DOHH2 (cell line): ENCODE data around the gene KCNG2.

Source experiments
- H3F3A ChIP-seq: fragments of 200-600 bp; sonication (generic), shearing (Covaris generic); 2 replicates; pipeline ENCODE4 v1.6.0; 2016; ENCODE audit warnings: antibody characterized with exemption, mild to moderate bottlenecking; ENCODE audit not compliant: control insufficient read depth, insufficient read depth
- H3K27ac ChIP-seq: fragments of 200-600 bp; sonication (generic); 2 replicates; pipeline ENCODE4 v1.5.1; 2014; ENCODE audit warnings: low read depth, mild to moderate bottlenecking, low read length, moderate library complexity
- H3K27me3 ChIP-seq: fragments of 200-600 bp; sonication (generic); 2 replicates; pipeline ENCODE4 v1.6.1; 2014; ENCODE audit warnings: mild to moderate bottlenecking, low read length, mixed read lengths; ENCODE audit not compliant: control insufficient read depth
- H3K36me3 ChIP-seq: fragments of 200-600 bp; sonication (generic); 2 replicates; pipeline ENCODE4 v1.6.1; 2014; ENCODE audit warnings: mild to moderate bottlenecking, low read length, moderate library complexity, mixed read lengths; ENCODE audit not compliant: control insufficient read depth
- H3K4me1 ChIP-seq: fragments of 200-600 bp; sonication (generic); 2 replicates; pipeline ENCODE4 v1.6.1; 2014; ENCODE audit warnings: mild to moderate bottlenecking, low read length, mixed read lengths; ENCODE audit not compliant: control insufficient read depth
- H3K4me2 ChIP-seq: fragments of 200-600 bp; sonication (generic); 2 replicates; pipeline ENCODE4 v1.6.0; 2014; ENCODE audit warnings: mild to moderate bottlenecking, low read length, moderate library complexity
- H3K4me3 ChIP-seq: fragments of 200-600 bp; sonication (generic); 2 replicates; pipeline ENCODE4 v1.5.1; 2014; ENCODE audit warnings: mild to moderate bottlenecking, low read length, mixed read lengths
- H3K79me2 ChIP-seq: fragments of 200-600 bp; sonication (generic); 2 replicates; pipeline ENCODE4 v1.6.1; 2014; ENCODE audit warnings: mild to moderate bottlenecking, low read length, mixed read lengths; ENCODE audit not compliant: control insufficient read depth
- H3K9me2 ChIP-seq: fragments of 200-600 bp; sonication (generic); replicated peaks from 2 replicates; pipeline ENCODE4 v1.6.1; 2014; ENCODE audit warnings: mild to moderate bottlenecking, low read length, mixed read lengths; ENCODE audit not compliant: control insufficient read depth
- H3K9me3 ChIP-seq: fragments of 200-600 bp; sonication (generic); 2 replicates; pipeline ENCODE4 v1.6.1; 2014; ENCODE audit warnings: antibody characterized with exemption, low read length, mixed read lengths; ENCODE audit not compliant: control insufficient read depth, insufficient read depth
- H4K20me1 ChIP-seq: fragments of 200-600 bp; sonication (generic); 2 replicates; pipeline ENCODE4 v1.6.0; 2014; ENCODE audit warnings: low read depth, mild to moderate bottlenecking, antibody characterized with exemption, low read length, moderate library complexity; ENCODE audit not compliant: control insufficient read depth, insufficient read depth
- EZH2phosphoT487 ChIP-seq: fragments of 200-600 bp; sonication (generic); IDR thresholded peaks from 2 replicates; pipeline ENCODE4 v1.6.1; 2017; ENCODE audit warnings: borderline replicate concordance, mild to moderate bottlenecking, antibody characterized with exemption, low read length, moderate library complexity, mixed read lengths
- TF ChIP-seq, protein P1 (sequence below): fragments of 200-600 bp; sonication (generic); IDR thresholded peaks from one replicate; pipeline ENCODE4 v1.5.1; 2014; ENCODE audit warnings: antibody characterized with exemption, mild to moderate bottlenecking, low read depth, low read length; ENCODE audit not compliant: poor library complexity, severe bottlenecking

KCNG2 gene

DNA sequence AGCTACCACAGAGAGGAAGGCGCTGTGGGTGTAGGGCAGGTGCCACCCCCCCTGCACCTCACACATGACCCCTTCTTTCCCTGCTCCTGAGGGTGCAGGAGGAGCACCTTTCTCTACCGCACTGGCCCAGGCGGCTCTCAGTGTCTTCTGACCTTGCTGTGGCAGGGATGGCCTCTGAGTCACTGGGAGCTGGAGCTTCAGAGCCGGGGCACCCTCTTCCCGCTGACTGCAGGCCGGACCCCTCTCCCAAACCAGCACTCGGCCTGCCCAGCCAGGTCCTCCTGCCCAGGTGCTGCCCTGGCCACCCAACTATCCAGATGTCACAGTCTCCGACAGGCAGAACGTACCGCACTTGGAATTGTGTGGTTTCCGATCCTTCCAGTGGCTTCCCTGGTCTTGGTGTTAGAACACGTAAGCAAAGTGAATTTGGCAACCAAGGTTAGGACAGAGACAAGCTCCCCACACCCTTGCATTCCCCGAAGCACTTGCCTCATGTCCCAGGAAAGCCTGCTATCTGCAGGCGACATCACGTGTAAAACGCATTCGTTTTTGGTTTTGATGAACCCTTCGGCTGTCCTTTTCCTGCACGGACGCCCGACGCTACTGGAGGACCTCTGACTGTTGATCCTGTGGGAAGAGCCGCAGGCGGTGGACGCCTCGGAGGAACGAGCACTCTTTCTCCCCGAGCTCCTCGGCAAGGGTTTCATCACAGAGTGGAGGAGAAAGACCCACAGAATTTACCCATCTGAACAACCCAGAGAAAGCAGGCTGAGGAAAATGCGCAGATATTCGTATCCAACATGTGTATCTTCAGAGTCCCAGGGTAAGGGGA, 24.7 kb upstream of the KCNG2 start:
- TF ChIP-seq EZH2phosphoT487, result no peak
- TF ChIP-seq, protein P1, sequence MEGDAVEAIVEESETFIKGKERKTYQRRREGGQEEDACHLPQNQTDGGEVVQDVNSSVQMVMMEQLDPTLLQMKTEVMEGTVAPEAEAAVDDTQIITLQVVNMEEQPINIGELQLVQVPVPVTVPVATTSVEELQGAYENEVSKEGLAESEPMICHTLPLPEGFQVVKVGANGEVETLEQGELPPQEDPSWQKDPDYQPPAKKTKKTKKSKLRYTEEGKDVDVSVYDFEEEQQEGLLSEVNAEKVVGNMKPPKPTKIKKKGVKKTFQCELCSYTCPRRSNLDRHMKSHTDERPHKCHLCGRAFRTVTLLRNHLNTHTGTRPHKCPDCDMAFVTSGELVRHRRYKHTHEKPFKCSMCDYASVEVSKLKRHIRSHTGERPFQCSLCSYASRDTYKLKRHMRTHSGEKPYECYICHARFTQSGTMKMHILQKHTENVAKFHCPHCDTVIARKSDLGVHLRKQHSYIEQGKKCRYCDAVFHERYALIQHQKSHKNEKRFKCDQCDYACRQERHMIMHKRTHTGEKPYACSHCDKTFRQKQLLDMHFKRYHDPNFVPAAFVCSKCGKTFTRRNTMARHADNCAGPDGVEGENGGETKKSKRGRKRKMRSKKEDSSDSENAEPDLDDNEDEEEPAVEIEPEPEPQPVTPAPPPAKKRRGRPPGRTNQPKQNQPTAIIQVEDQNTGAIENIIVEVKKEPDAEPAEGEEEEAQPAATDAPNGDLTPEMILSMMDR, result no peak
- no peaks in the 10 kb centered on the region for H3K36me3 ChIP-seq
- H3K27ac ChIP-seq, result no peak overlapping the region
- H3K27me3 ChIP-seq, result no peaks in the 10 kb centered on the region; the same call in 1 of the 2 replicates
- no peaks in the 10 kb centered on the region for H3K4me1 ChIP-seq
- H3F3A ChIP-seq, result no peaks in the 10 kb centered on the region
- no peaks in the 10 kb centered on the region for H3K9me3 ChIP-seq
- H3K9me2 ChIP-seq, result no peaks in the 10 kb centered on the region
- no peaks in the 10 kb centered on the region for H4K20me1 ChIP-seq
- no peak overlapping the region for H3K4me2 ChIP-seq
- no peaks in the 10 kb centered on the region for H3K79me2 ChIP-seq
- no peak overlapping the region for H3K4me3 ChIP-seq

DNA sequence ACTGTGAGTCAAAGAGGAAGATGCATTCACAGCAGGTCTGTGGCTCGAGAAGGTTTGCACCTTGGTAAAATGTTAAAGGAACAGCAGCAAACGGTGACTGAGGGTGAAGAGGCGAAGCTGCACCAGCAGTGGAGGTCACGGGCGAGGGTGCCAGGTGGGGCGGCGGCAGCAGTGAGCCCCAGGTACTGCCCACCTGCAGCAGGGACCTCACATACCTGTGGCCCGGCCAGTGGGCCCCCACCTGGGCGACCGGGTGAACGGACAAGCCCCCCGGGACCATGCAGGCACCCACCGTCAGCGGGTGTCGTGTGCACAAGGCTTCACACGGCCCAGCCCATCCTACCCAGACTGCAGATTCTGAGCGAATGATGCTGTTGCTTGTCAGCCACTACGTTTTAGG, 23.6 kb upstream of the KCNG2 start:
- Histone ChIP-seq H3K27ac (no peak overlapping the region), H3K9me3 (no peaks in the 10 kb centered on the region), H3K4me1 (no peaks in the 10 kb centered on the region), H3K4me2 (no peak overlapping the region), H3K79me2 (no peaks in the 10 kb centered on the region), H3F3A (no peaks in the 10 kb centered on the region), H3K4me3 (no peak overlapping the region), H3K27me3 (no peaks in the 10 kb centered on the region), H3K9me2 (no peaks in the 10 kb centered on the region), H4K20me1 (no peaks in the 10 kb centered on the region), H3K36me3 (no peaks in the 10 kb centered on the region)
- TF ChIP-seq, protein P1, result no peak
- no peak for TF ChIP-seq EZH2phosphoT487

DNA sequence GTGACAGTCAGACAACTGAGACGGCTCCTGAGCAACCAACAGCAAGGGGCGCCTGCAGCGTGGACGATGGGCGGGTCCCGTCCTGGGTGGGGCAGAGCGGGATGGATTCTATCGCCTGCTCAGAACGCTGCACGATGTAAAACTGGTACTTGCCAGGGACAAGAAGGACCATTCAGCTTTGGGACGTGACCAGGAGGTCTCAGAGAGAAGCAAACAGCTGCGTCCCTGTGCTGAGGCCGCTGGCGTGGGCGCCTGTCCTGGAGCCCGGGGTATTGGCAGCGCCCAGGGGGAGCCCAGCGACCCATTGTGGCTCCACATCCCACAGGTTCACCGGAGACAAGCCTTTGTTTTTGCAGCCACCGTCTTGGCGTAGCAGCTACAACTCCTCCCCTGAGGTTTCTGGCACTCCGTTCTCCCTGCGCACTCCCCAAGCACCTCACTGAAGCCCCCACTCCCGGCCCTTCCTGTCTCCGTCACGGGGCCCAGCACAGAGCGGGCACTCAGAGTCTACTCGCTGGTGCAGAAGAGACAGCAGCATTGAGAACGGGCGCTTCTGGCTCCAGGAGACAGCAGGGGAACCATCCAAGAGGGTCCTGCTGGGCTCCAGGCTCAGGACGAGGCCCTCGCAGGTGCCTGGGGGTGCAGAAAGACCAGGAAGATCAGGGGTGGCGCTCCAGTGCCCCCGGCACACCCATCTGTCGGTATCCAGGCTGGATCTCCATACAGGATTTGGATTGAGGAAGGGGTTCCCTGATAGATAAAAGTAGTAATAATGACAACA, 22.1 kb upstream of the KCNG2 start:
- Histone ChIP-seq H4K20me1 (no peaks in the 10 kb centered on the region), H3K4me1 (no peaks in the 10 kb centered on the region), H3K27me3 (no peaks in the 10 kb centered on the region), H3K9me2 (no peaks in the 10 kb centered on the region), H3F3A (no peaks in the 10 kb centered on the region), H3K79me2 (no peaks in the 10 kb centered on the region), H3K9me3 (no peaks in the 10 kb centered on the region), H3K36me3 (no peaks in the 10 kb centered on the region), H3K4me2 (no peak overlapping the region), H3K4me3 (no peak overlapping the region), H3K27ac (no peak overlapping the region)
- TF ChIP-seq, protein P1, result no peak
- no peak for TF ChIP-seq EZH2phosphoT487
